HG02763 (cell line): Measurements from ENCODE around the gene CASP5.

Experiments used
- ATAC-seq: cut with Tn5 transposase; IDR thresholded peaks from one replicate; pipeline ENCODE4 v1.9.1; 2021; ENCODE audit warnings: mild to moderate bottlenecking, moderate library complexity; ENCODE audit not compliant: unreplicated experiment

The CASP5 gene

GRCh38 chr11:104968355-104968855, 54.6 kb downstream of the CASP5 start, which contains the start of gene CASP4:
Gene CASP4, minus strand, starts transcription at chr11:104968574. Its CDS starts 49 bp downstream, at chr11:104968525.
- ATAC-seq, result peak; percentile 94

- no peak for ATAC-seq
Measured at GRCh38 chr11:104967534-104968354, 55.2 kb downstream of the CASP5 start.

- no peak for ATAC-seq
Measured at GRCh38 chr11:104965735-104966134, 57.2 kb downstream of the CASP5 start.

GRCh38 chr11:104964247-104964646, 58.7 kb downstream of the CASP5 start:
- ATAC-seq, result no peak

GRCh38 chr11:104962852-104963251, 60.1 kb downstream of the CASP5 start:
- ATAC-seq, result no peak

- ATAC-seq, result no peak
Measured at GRCh38 chr11:104957280-104957679, 65.7 kb downstream of the CASP5 start.

GRCh38 chr11:104956528-104956927, 66.4 kb downstream of the CASP5 start:
- no peak for ATAC-seq

- ATAC-seq, result peak; percentile 83
Measured at GRCh38 chr11:104946907-104947306, 76.1 kb downstream of the CASP5 start.
